ENCODE measurements around the gene C6orf89.

- no peak for TF ChIP-seq POLR2AphosphoS5 (IDR thresholded peaks at IDR 0.05)
- TF ChIP-seq EZH2 (IDR thresholded peaks at IDR 0.05; ENCODE audit: borderline replicate concordance, insufficient read depth, low read length, poor library complexity, severe bottlenecking), result no peak
- no peak for TF ChIP-seq RAD21 (conservative IDR thresholded peaks at IDR 0.05)
- no peak for TF ChIP-seq CTCF (IDR thresholded peaks at IDR 0.05; ENCODE audit: poor library complexity, severe bottlenecking)
These were observed 34.3 kb downstream of the C6orf89 start for GRCh38 chr6:36920049-36920448.

All from neural cell (in vitro differentiated cells).